ENCODE measurements around the gene OR51B5. TPM values are rescaled to one million over a fixed set of nuclear protein-coding genes. Genes with fewer than 3 reads are reported as not detected.
"Not testable (repeated sequence)": the region's sequence is repeated elsewhere in the genome, so short reads cannot be mapped to it uniquely, and the experiment has no call there.

Gene OR51B5
- total RNA-seq, 2 experiments from 2014 or later, result not detected

GRCh38 chr11:5369789-5370188 lies 26.5 kb upstream of the OR51B5 start:
- TF ChIP-seq, protein P1, sequence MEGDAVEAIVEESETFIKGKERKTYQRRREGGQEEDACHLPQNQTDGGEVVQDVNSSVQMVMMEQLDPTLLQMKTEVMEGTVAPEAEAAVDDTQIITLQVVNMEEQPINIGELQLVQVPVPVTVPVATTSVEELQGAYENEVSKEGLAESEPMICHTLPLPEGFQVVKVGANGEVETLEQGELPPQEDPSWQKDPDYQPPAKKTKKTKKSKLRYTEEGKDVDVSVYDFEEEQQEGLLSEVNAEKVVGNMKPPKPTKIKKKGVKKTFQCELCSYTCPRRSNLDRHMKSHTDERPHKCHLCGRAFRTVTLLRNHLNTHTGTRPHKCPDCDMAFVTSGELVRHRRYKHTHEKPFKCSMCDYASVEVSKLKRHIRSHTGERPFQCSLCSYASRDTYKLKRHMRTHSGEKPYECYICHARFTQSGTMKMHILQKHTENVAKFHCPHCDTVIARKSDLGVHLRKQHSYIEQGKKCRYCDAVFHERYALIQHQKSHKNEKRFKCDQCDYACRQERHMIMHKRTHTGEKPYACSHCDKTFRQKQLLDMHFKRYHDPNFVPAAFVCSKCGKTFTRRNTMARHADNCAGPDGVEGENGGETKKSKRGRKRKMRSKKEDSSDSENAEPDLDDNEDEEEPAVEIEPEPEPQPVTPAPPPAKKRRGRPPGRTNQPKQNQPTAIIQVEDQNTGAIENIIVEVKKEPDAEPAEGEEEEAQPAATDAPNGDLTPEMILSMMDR (IDR thresholded peaks at IDR 0.05), result no peak
- CTCF ChIA-PET, result interaction anchor here (0.8 to 1.9 kb wide), 2 partner anchors 10 to 245 kb away, joined by 3 to 8 read pairs; no protein-coding TSS in a partner anchor

DNA sequence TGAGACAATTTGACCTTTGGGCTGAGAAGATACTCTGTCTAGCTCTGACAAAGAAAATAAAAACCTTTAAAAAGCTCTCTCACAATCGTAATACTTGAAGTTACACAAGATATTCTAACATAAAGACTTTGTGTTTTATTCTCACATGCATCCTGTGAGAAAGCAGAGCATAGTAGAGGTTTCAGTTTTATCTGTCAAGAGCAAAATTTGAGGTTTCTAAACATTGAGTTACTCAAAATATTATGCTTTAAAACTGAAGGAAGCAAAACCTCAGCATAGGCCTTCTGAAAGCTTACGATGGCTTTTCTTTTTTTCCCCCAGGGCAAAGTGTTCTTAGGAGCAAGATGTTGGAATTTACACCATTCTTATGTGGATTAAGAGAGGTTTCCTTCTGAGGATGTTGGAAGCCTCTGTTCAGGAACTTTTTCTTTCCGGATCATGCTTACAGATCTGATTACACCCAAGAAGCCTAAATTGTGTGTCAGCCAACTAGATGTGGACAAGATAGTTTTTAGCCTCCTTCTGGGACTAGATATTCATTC lies 25.2 kb upstream of the OR51B5 start:
- intact Hi-C loops (cut with micrococcal nuclease), result no loop called here
- CTCF ChIA-PET, result no interaction called here
- H3K27ac Mint-ChIP-seq, result no peak overlapping the region
- TF ChIP-seq, protein P1 (IDR thresholded peaks at IDR 0.05), result no peak
- H3K36me3 Mint-ChIP-seq (ENCODE audit: low read depth), result no peaks in the 10 kb centered on the region
- peaks cover 24% of the 10 kb centered on the region for H3K27me3 Mint-ChIP-seq
- H3K4me3 Mint-ChIP-seq, result no peak overlapping the region
- H3K9me3 Mint-ChIP-seq, result peaks cover 3% of the 10 kb centered on the region
- H3K4me1 Mint-ChIP-seq (ENCODE audit: low read depth), result no peaks in the 10 kb centered on the region
- POLR2A ChIA-PET, result no interaction called here
- no peak for ATAC-seq
- no peak for DNase-seq

More at GRCh38 chr11:5369789-5370188, 26.5 kb upstream of the OR51B5 start:
- ATAC-seq, result no peak
- DNase-seq, result no peak
- intact Hi-C loops (cut with micrococcal nuclease), result no loop called here
- no peak overlapping the region for H3K27ac Mint-ChIP-seq
- H3K27me3 Mint-ChIP-seq, result peaks cover 24% of the 10 kb centered on the region
- no peaks in the 10 kb centered on the region for H3K4me1 Mint-ChIP-seq (ENCODE audit: low read depth)
- H3K9me3 Mint-ChIP-seq, result peaks cover 3% of the 10 kb centered on the region
- POLR2A ChIA-PET, result no interaction called here
- no peak overlapping the region for H3K4me3 Mint-ChIP-seq
- H3K36me3 Mint-ChIP-seq (ENCODE audit: low read depth), result no peaks in the 10 kb centered on the region

- Mint-ChIP-seq H3K4me3 (no peak overlapping the region), H3K9me3 (no peaks in the 10 kb centered on the region), H3K4me1 (ENCODE audit: low read depth) (no peaks in the 10 kb centered on the region), H3K27ac (no peak overlapping the region), H3K27me3 (peaks cover 15% of the 10 kb centered on the region), H3K36me3 (ENCODE audit: low read depth) (no peaks in the 10 kb centered on the region)
- intact Hi-C loops (cut with micrococcal nuclease), result no loop called here
- TF ChIP-seq, protein P1 (IDR thresholded peaks at IDR 0.05), result no peak
- ATAC-seq (no peak), DNase-seq (no peak)
- POLR2A ChIA-PET, result no interaction called here
- CTCF ChIA-PET, result no interaction called here
Measured at GRCh38 chr11:5367448-5368074, 24.2 kb upstream of the OR51B5 start.

GRCh38 chr11:5366856-5367255 lies 23.5 kb upstream of the OR51B5 start:
- Mint-ChIP-seq H3K9me3 (peaks cover under 1% of the 10 kb centered on the region), H3K4me3 (no peak overlapping the region), H3K4me1 (ENCODE audit: low read depth) (no peaks in the 10 kb centered on the region), H3K36me3 (ENCODE audit: low read depth) (no peaks in the 10 kb centered on the region), H3K27ac (no peak overlapping the region), H3K27me3 (peaks cover 15% of the 10 kb centered on the region)
- ATAC-seq (no peak), DNase-seq (no peak)
- intact Hi-C loops (cut with micrococcal nuclease), result no loop called here
- TF ChIP-seq, protein P1 (IDR thresholded peaks at IDR 0.05), result no peak
- POLR2A ChIA-PET, result no interaction called here
- CTCF ChIA-PET, result no interaction called here

GRCh38 chr11:5366365-5366764 lies 23.0 kb upstream of the OR51B5 start:
- H3K4me3 Mint-ChIP-seq; intact Hi-C loops (cut with micrococcal nuclease); H3K36me3 Mint-ChIP-seq (ENCODE audit: low read depth); POLR2A ChIA-PET; H3K9me3 Mint-ChIP-seq; H3K4me1 Mint-ChIP-seq (ENCODE audit: low read depth); H3K27ac Mint-ChIP-seq; CTCF ChIA-PET; ATAC-seq; DNase-seq: not testable (repeated sequence)
- peaks cover 15% of the 10 kb centered on the region for H3K27me3 Mint-ChIP-seq
